HCT116 (cell line): ENCODE results near the gene JAG1.

Experiments used
- CTCF ChIP-seq, 3 experiments: fragments of 200-600 bp in 1 of 3; sonication (generic) in 1 of 3; IDR thresholded peaks in 2 of 3; conservative IDR thresholded peaks in 1 of 3; 2 replicates each; pipeline ENCODE4 v1.5.1; 2012 to 2017; ENCODE audit warnings: low read depth in 2 of 3, low read length in 2 of 3, antibody characterized with exemption in 1 of 3, borderline replicate concordance in 1 of 3, control low read depth in 1 of 3, mild to moderate bottlenecking in 1 of 3, mixed read lengths in 1 of 3, mixed run types in 1 of 3, moderate library complexity in 1 of 3; ENCODE audit not compliant: insufficient read depth in 1 of 3
- EZH2 ChIP-seq: fragments of 200-600 bp; sonication (generic); IDR thresholded peaks from 2 replicates; pipeline ENCODE4 v1.6.1; 2017; ENCODE audit warnings: antibody characterized with exemption, mixed run types
- EZH2phosphoT487 ChIP-seq: fragments of 200-600 bp; IDR thresholded peaks from 2 replicates; pipeline ENCODE4 v1.6.1; 2018; ENCODE audit warnings: antibody characterized with exemption, borderline replicate concordance
- JUND ChIP-seq: IDR thresholded peaks from 2 replicates; pipeline ENCODE4 v1.6.1; 2012
- MAX ChIP-seq: IDR thresholded peaks from 2 replicates; pipeline ENCODE4 v1.6.1; 2012
- POLR2A ChIP-seq: IDR thresholded peaks from 2 replicates; pipeline ENCODE4 v1.7.0; 2011; ENCODE audit warnings: borderline replicate concordance; ENCODE audit not compliant: insufficient read depth, insufficient read length; ENCODE audit errors: extremely low read depth
- POLR2AphosphoS5 ChIP-seq: IDR thresholded peaks from 2 replicates; pipeline ENCODE4 v1.6.1; 2011; ENCODE audit warnings: mild to moderate bottlenecking, low read depth, low read length, moderate library complexity
- RAD21 ChIP-seq: IDR thresholded peaks from 2 replicates; pipeline ENCODE4 v1.6.1; 2012; ENCODE audit warnings: low read depth, mild to moderate bottlenecking
- REST ChIP-seq: IDR thresholded peaks from 2 replicates; pipeline ENCODE4 v1.6.1; 2012; ENCODE audit warnings: low read depth
- SIN3A ChIP-seq: IDR thresholded peaks from 2 replicates; pipeline ENCODE4 v1.6.1; 2012; ENCODE audit warnings: low read depth
- ZNF274 ChIP-seq: fragments of 200-500 bp; sonication (Bioruptor generic); IDR thresholded peaks from 2 replicates; pipeline ENCODE4 v1.6.1; 2014; ENCODE audit warnings: mild to moderate bottlenecking, low read depth, low read length, inconsistent platforms

- TF ChIP-seq POLR2A (no peak), CTCF (IDR thresholded peaks at IDR 0.05 in 2 of 3, conservative IDR thresholded peaks at IDR 0.05 in 1 of 3; ENCODE audit: borderline replicate concordance in 1 of 3, insufficient read depth in 1 of 3, low read depth in 2 of 3, low read length in 2 of 3) (no peak), JUND (no peak), EZH2phosphoT487 (no peak), REST (no peak), RAD21 (no peak), POLR2AphosphoS5 (no peak), MAX (no peak), ZNF274 (no peak), EZH2 (no peak), SIN3A (no peak)
Observed at GRCh38 chr20:10602221-10602871, 71.5 kb downstream of the JAG1 start.
